ENCODE data around the gene TGFBR3L. TPM values are rescaled to one million over a fixed set of nuclear protein-coding genes. Genes with fewer than 3 reads are reported as not detected.
A peak's percentile ranks its signal among the peaks of the same experiment; 100 is the strongest.
"Not testable (repeated sequence)": the region's sequence is repeated elsewhere in the genome, so short reads cannot be mapped to it uniquely, and the experiment has no call there.

The TGFBR3L gene
- total RNA-seq, 2 donors from 2014 or later, result 9.9 TPM; not detected in 1

DNA sequence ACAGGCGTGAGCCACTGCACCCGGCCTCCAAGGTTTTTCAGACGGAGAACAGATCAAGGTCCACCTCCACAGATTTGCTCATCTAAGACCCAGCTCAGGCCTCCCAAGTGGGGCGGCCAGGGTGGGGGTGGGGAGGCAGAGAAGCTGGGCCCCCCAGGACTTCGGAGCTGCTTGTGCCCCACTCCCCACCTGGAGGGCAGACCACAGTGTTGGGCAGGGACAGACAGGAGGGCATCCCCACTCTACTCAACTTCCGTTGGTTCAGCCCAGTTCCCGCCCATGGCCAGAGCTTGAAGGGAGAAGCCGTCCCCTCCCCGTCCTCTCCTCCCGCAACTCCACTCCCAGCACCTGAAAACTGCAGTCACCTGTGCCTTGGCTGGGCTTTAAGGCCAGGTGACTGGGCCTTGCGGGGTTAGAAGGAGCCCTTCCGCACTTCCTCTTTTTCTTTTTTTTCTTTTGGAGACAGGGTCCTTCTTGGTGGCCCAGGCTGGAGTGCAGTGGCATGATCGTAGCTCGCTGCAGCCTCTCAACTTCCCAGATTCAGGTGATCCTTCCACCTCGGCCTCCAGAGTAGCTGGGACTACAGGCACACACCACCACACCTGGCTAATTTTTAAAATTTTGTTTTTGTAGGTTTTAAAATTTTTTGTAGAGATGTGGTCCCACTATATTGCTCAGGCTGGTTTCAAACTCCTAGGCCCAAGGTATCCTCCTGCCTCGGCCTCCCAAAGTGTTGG, 27.1 kb upstream of the TGFBR3L start:
- DNase-seq (no peak), ATAC-seq (no peak)
- H3K9me3 ChIP-seq, result no peaks in the 10 kb centered on the region
- H3K4me1 ChIP-seq, result peaks cover 19% of the 10 kb centered on the region
- no peak for TF ChIP-seq POLR2A (IDR thresholded peaks at IDR 0.05)
- TF ChIP-seq, protein P1, sequence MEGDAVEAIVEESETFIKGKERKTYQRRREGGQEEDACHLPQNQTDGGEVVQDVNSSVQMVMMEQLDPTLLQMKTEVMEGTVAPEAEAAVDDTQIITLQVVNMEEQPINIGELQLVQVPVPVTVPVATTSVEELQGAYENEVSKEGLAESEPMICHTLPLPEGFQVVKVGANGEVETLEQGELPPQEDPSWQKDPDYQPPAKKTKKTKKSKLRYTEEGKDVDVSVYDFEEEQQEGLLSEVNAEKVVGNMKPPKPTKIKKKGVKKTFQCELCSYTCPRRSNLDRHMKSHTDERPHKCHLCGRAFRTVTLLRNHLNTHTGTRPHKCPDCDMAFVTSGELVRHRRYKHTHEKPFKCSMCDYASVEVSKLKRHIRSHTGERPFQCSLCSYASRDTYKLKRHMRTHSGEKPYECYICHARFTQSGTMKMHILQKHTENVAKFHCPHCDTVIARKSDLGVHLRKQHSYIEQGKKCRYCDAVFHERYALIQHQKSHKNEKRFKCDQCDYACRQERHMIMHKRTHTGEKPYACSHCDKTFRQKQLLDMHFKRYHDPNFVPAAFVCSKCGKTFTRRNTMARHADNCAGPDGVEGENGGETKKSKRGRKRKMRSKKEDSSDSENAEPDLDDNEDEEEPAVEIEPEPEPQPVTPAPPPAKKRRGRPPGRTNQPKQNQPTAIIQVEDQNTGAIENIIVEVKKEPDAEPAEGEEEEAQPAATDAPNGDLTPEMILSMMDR (IDR thresholded peaks at IDR 0.05), result no peak
- H3K4me3 ChIP-seq, result no peak overlapping the region
- H3K27me3 ChIP-seq, result no peaks in the 10 kb centered on the region
- H3K27ac ChIP-seq, result no peak overlapping the region
- 73 to 82% methylated on average over 16 of the region's 16 CpGs for WGBS, 2 donors
- no peaks in the 10 kb centered on the region for H3K36me3 ChIP-seq (replicated peaks in 1 of 2; ENCODE audit: insufficient read depth in 1 of 2, low read depth in 2 of 2)
- intact Hi-C loops (cut with DNase I), result no loop called here

DNA sequence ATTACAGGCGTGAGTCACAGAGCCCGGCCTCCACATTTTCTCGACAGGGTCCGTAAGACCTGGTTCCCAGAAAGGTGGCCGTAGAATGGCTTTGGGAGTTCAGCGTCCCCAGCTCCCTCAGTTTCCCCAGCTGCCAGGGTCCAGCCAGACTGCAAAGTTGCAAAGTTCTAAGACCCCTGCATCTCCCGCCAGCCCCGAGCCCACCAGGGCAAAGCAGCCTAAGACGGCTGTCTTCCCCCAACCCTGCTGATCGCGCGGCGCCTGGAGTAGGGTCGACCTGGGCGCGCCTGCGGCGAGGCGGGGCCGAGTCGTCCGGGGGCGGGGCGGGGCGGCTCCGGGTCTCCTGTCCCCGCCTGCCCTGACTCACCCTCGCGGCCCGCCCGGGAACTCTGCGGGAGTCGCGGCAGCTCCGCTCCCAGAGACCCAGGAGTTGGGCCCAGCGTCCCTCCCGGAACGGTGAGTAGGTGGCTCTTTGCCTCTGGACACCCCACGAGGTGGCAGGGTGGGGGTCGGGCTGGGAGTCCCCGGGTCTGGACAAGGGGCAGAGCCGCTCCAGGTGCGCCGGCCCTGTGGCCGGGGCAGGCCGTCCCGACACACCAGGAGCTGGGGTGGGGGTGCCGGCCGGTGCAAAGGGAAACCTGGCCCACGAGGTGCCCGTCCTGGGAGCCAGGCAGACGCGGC, 26.3 kb upstream of the TGFBR3L start, which contains the start of gene LRRC8E:
LRRC8E (plus strand) TSS at position 366 of the 681 bp plus-strand sequence. CDS start 7,094 bp downstream, outside the sequence.
- TF ChIP-seq, protein P1 (IDR thresholded peaks at IDR 0.05), result peak in 3 of 7 experiments; percentile 1 to 11 (median 11)
- TF ChIP-seq POLR2A (IDR thresholded peaks at IDR 0.05), result peak; percentile 80 to 91 (median 84)
- ATAC-seq (peak; percentile 98), DNase-seq (peak; percentile 78 to 88 (median 82))
- peak within 1 kb of the TSS; percentile 66 to 81 (median 74) for H3K27ac ChIP-seq
- 3 to 63% methylated on average over 4 to 43 of the region's 53 CpGs for WGBS, 2 donors
- H3K4me3 ChIP-seq, result peak within 1 kb of the TSS; percentile 43 to 57
- no peaks in the 10 kb centered on the region for H3K9me3 ChIP-seq
- no peaks in the 10 kb centered on the region for H3K36me3 ChIP-seq (replicated peaks in 1 of 2; ENCODE audit: insufficient read depth in 1 of 2, low read depth in 2 of 2)
- no peaks in the 10 kb centered on the region for H3K27me3 ChIP-seq
- intact Hi-C loops (cut with DNase I), result no loop called here
- H3K4me1 ChIP-seq, result peaks cover 19% of the 10 kb centered on the region

DNA sequence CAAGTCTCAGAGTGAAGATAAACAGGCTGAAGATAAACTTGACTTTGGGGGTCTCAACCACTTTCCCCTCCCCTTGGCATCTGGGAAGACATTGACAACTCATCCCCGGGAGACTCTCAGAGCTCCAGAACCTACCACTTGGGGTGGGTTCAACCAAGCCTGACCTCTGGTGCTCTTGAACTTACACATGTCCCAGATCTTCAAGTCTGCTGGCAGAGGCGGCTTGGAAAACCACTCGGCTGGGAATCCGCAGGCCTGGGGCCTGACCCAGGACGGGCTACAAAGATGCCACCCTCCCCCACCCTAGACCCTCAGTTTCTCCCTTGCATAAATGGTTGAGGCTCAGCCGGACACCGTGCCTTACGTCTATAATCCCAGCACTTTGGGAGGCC, 25.8 kb upstream of the TGFBR3L start:
- 47% methylated on average over 8 of the region's 8 CpGs; no CpG with 5 or more reads in 1 of the 2 donors for WGBS, 2 donors
- intact Hi-C loops (cut with DNase I), result no loop called here
- H3K36me3 ChIP-seq (replicated peaks in 1 of 2; ENCODE audit: insufficient read depth in 1 of 2, low read depth in 2 of 2), result no peaks in the 10 kb centered on the region
- peak overlapping the region; percentile 66 to 81 (median 74) for H3K27ac ChIP-seq
- peaks cover 19% of the 10 kb centered on the region for H3K4me1 ChIP-seq
- DNase-seq (no peak), ATAC-seq (peak; percentile 13)
- TF ChIP-seq POLR2A (IDR thresholded peaks at IDR 0.05), result no peak
- TF ChIP-seq, protein P1 (IDR thresholded peaks at IDR 0.05), result no peak
- H3K4me3 ChIP-seq, result peak overlapping the region; percentile 43 to 57
- H3K27me3 ChIP-seq, result no peaks in the 10 kb centered on the region
- no peaks in the 10 kb centered on the region for H3K9me3 ChIP-seq

DNA sequence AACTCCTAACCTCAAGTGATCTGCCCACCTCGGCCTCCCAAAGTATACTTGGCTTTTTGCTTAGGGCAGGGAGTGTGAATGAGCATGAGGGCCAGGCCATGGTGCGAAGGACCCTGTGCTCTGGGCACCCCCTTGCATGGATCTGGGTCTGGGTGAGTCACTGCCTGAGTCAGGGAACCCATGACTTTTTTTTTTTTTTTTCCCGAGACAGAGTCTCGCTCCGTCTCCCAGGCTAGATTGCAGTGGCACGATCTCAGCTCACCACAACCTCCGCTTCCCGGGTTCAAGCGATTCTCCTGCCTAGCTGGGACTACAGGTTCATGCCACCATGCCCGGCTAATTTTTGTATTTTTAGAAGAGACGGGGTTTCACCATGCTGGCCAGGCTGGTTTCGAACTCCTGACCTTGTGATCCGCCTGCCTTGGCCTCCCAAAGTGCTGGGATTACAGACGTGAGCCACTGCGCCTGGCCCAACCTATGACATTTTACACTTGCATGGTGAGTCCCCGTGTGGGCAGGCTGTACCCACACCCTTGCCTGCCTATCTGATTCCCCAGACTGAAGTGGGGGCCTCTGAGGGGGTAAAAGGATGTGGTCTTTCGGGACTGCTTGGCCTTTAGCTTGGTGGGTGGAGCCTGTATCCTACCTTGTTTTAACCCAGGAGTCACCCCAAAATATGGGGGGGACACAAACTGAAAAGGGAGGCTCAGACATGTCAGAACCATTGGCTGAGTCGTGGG, 21.1 kb upstream of the TGFBR3L start:
- 81 to 89% methylated on average over 14 to 18 of the region's 18 CpGs for WGBS, 2 donors
- H3K27me3 ChIP-seq; H3K4me3 ChIP-seq; intact Hi-C loops (cut with DNase I); H3K27ac ChIP-seq; H3K36me3 ChIP-seq (replicated peaks in 1 of 2; ENCODE audit: insufficient read depth in 1 of 2, low read depth in 2 of 2); DNase-seq; H3K9me3 ChIP-seq; ATAC-seq: not testable (repeated sequence)
- H3K4me1 ChIP-seq, result peaks cover 18% of the 10 kb centered on the region

All from body of pancreas (tissue), 4 donors.